HuH-7.5 (cell line): ENCODE measurements around the gene CBX4.
A peak's percentile ranks its signal among the peaks of the same experiment; 100 is the strongest.

Experiments used
- DNase-seq: peaks from one replicate; pipeline ENCODE4 v3.0.0; 2011; ENCODE audit warnings: low spot score

Gene CBX4

GRCh38 chr17:79839356-79840268, at the start of gene CBX4:
CBX4 (minus strand) TSS chr17:79839440; CDS start chr17:79839251, 189 bp downstream.
- DNase-seq: peak; percentile 93

GRCh38 chr17:79888009-79888540, 48.8 kb upstream of the CBX4 start:
- no peak for DNase-seq

- DNase-seq: no peak
Observed at GRCh38 chr17:79887451-79887991, 48.3 kb upstream of the CBX4 start.

- no peak for DNase-seq
Observed at GRCh38 chr17:79883202-79883601, 44.0 kb upstream of the CBX4 start.

DNA sequence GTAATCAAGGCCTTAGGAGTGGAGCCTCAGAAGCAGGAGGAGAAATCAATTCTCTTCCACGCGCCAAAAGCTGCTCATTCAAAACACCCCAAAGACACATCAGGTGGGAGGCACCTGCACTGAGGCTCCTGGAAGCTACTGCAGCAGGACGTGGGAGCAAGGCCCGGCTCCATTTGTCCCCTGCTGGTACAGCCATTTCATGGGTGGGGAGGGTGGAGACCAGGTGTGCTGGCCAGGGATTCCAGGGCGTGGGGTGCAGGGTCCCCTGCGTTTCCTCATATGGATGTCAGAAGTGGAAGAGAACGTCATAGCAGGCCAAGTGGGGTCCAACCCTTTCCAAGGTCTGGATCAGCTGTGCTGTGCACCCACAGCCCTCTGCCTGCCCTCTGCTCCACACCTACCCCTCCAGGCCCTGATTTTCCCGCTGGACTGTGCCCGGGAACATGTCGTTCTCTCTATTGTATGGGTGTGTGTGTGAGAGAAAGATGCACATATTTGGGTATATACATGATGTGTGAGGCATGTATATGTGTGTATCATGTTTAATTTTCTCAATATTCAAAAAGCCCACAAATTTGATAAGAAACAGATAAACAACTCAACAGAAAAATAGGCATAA, 39.2 kb upstream of the CBX4 start:
- DNase-seq: no peak

DNA sequence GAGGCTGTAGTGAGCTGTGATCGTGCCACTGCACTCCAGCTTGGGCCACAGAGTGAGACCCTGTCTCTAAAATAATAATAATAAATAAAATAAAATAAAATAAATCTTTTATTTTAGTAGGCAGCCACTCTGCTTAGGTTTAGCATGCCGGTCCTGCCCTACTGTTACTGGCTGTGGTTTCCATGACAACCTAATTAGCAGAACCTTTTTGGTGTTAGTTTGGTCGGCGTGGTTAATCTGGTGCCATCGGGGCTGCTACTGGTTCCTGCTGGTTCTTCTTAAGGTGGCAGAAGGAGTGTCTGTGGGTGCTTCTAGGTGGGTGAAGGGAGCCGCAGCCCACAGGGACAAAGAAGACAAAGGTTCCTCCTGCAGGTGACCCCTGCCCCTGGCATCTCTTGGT, 37.8 kb upstream of the CBX4 start:
- DNase-seq: no peak

DNA sequence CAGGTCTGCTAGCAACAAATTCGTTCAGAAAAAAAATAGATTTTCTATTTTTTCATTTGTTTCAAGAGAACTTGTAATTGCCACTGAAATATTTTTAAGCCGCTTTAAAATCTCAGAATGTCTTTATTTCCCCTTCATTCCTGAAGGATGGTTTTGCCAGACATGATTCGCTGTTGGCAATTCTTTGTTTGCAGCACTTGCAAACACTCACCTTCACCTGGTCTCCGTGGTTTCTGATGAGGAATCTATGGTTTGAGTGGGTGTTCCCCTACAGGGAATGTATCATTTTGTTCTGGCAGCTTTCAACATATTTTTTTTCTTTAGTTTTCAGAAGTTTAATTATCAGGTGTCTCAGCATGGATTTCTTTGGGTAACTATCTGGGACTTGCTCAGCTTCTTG, 36.3 kb upstream of the CBX4 start:
- no peak for DNase-seq

DNA sequence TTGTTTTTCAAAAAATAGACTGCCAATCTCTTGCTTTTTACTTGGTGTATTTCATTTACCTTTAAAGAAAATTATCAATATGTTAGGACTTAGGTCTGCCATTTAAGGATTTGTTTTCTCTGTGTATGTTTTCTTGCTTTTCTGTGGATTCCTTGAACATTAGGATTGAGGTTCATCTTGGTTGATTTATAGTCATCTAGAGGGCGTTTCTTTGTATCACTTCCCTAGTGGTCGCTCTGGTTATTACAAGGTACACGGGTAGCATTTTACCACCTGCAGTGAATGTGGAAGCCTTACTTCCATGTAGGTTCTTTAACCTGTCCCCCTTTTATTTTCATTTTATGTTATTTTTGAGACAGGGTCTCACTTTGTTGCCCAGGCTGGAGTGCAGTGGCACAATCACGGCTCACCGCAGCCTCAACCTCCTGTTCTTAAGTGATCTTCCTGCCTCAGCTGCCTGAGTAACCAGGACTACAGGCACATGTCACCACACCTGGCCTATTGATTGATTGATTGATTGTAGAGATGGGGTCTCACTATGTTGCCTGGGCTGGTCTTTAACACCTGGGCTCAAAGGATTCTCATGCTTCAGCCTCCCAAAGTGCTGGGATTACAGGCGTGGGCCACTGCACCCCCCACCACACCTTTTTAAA, 35.2 kb upstream of the CBX4 start:
- DNase-seq: peak; percentile 72

DNA sequence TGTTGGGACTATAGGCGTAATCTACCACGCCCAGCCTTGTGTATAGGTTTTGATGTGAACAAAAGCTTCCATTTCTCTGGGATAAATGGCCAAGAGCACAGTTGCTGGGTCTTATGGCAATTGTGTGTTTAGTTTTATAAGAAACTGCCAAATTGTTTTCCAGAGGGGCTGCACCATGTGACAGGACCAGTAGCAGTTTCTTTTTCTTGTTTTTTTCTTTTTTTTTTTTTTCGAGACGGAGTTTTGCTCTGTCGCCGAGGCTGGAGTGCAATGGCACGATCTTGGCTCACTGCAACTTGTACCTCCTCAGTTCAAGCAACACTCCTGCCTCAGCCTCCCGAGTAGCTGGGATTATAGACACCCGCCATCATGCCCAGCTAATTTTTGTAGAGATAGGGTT, 34.3 kb upstream of the CBX4 start:
- DNase-seq: no peak

DNA sequence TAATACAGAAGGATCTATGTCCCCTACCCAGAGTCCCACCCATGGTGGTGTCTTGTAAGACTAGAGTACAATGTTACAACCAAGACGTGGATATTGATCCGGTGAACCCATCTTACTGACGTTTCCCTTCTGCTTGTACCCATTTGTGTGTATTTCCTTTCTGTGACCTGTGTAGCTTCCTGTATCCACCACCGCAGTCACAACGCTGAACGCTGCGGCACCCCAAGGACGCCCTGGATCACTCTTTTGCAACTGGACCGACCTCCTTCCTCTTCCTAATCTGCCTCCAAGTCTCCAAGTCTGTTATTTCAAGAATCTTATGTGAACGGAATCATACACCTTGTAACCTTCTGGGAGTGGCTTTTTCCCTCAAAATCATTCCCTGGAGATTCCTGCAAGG, 33.5 kb upstream of the CBX4 start:
- no peak for DNase-seq

DNA sequence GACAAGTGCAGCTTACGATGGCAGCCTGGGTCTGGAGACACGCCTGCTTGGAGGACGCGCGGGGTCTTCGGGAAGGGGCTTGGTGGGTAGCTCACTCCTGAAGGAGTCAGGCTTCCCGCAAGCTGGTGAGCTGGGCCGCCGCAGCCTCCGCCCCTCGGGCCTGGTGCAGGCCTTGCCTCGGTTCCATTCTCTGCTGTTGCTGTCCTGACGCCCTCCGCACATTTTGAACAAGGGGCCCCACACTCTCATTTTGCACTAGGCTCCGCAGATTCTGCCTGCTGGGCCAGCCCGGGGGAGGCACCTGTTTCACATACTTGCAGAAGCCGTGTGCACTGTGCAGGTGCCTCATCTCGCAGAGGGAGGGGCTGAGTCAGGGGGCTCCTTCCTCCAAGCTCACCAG, 31.9 kb upstream of the CBX4 start:
- DNase-seq: no peak

DNA sequence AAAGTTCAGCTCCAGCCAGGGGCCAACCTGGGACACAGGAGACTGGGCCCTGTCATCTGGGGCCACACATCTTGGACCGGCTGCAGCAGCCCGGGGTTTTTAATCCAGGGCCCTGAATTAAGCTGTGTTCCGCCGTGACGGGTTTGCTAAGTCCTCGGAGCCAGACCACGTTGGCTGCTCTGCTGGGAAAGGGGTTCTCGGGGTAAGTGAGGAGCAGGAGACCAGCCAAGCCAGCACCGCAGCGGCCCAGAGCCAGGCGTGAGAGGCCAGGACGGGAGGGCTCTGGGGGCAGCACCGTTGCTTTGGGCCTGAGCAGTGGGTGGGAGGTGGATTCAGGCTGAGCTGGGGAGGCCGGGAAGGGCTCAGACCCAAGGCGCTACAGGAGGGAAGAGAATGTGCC, 31.3 kb upstream of the CBX4 start:
- DNase-seq: no peak

DNA sequence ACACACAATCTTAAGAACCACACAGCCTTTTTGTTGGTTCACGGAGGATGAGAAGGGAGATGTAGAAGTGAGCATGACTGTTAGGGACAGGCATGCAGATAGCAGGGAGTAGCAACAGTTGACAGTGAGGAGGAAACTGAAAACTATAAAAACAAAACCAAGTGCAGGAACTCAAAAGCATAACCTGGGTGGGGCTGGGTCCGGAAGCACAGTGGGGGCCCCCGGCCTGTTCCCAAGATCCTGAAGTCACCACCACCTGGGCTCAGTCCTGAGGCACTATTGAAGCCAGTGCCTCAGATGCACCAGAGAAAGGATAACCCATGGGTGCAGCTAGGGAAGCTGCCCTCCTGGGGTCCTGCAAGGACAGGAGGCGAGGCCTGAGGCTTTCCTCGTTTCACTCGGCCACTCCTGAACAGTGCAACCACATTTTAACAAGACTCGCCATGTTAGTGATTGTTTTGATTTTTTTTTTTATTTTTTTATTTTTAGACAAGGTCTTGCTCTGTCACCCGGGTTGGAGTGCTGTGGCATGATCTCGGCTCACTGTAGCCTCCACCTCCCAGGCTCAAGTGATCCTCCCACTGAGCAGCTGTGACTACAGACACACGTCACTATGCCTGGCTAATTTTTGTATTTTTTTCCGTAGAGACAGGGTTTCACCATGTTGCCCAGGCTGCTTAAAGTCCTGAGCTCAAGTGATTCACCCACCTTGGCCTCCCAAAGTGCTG, 27.7 kb upstream of the CBX4 start:
- DNase-seq: no peak

- no peak for DNase-seq
Observed at GRCh38 chr17:79865351-79866210, 26.3 kb upstream of the CBX4 start.

GRCh38 chr17:79864617-79865250, 25.5 kb upstream of the CBX4 start:
- no peak for DNase-seq

DNA sequence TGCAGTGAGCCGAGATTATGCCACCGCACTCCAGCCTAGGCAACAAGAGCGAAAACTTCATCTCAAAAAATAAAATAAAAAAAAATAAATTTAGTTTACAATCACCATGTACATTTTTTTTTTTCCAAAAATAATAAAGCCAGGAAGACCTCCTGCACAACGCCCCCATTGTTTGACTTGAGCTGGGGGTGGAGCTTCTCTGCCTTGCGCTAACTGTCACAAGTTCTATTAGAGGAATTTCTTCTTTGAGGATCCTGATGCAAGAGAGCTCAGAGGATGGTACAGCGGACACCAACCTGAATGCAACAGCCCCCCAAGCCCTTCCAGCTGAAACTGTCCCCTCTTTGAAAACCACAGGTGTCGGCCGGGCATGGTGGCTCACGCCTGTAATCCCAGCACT, 24.9 kb upstream of the CBX4 start:
- DNase-seq: no peak

DNA sequence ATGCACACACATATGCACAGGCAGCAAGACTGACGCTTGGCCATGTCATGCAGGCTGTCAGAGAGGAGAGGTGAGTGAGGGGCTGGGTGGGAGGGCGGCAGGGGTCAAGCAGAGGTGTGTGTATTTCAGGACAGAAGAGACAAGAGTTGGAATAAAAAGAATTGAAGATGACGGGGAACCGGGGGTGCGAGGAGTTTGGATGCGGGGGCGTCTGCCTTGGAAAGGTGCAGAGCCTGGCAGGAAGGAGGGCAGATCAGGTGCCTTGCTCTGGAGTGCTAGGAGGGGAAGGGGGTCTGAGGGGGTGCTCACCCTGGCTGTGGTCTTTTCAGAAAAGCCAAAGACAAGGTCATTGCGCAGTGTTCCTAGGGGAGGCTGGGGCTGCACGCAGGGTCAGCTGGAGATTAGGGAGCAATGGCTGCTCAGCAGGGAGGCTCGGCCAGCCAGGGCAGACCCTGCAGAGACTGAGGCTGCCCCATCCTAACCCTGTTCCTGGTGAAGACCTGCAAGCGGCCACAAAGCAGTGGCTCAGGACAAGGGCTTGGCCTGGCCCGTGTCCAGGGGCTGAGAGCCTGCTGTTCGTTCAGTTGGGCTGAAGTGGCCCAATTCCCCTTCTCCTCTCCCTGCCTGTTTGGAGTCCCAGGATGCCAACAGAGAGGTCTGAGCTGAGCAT, 23.7 kb upstream of the CBX4 start:
- DNase-seq: no peak

GRCh38 chr17:79862238-79862637, 23.0 kb upstream of the CBX4 start:
- DNase-seq: no peak

GRCh38 chr17:79861413-79862216, 22.4 kb upstream of the CBX4 start:
- DNase-seq: no peak
